GM13977 (cell line): ENCODE results near the gene COPG2.
A peak's percentile ranks its signal among the peaks of the same experiment; 100 is the strongest.

ENCODE experiments used
- DNase-seq: peaks from one replicate; pipeline ENCODE4 v3.0.0; 2012; ENCODE audit warnings: low spot score
- in situ Hi-C: fragments of 300-500 bp; cut with MboI; formaldehyde crosslinking; loops from one replicate; pipeline ENCODE4 v1.12.0; 2022; ENCODE audit warnings: low sequenced_read_pairs, low pct_unique_long_range_greater_than_20kb, mixed read lengths, inconsistent platforms; ENCODE audit not compliant: unreplicated experiment
- TF ChIP-seq, protein P1 (sequence below): IDR thresholded peaks from 2 replicates; pipeline ENCODE4 v1.5.1; 2012; ENCODE audit warnings: mild to moderate bottlenecking, control low read depth; ENCODE audit not compliant: insufficient read depth; ENCODE audit errors: extremely low read depth, missing control alignments

COPG2 gene

DNA sequence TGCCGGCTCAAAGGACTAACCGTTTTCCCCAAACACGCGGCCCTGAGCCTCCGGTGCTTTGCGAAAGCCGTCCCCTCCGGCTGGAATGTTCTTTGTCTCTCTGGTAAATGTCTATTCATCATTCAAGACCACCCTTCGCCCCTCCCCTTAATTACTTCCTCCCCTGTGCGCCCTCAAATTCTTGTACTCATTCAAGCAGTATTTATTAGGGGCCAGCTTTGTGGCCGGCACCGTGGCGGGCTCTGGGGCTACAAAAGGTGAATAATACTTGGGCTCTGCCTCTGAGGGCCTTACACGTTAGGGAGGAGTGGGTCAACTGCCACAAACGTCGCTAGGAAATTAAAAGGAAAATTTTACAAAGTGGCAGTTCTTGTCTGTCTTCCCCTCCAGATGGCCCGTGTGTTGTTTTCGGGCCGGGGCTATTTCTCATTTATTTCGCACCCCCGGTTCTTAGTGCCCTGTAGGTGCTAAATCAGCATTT, 178.2 kb downstream of the COPG2 start:
- in situ Hi-C loops, result no loop called here
- TF ChIP-seq, protein P1, sequence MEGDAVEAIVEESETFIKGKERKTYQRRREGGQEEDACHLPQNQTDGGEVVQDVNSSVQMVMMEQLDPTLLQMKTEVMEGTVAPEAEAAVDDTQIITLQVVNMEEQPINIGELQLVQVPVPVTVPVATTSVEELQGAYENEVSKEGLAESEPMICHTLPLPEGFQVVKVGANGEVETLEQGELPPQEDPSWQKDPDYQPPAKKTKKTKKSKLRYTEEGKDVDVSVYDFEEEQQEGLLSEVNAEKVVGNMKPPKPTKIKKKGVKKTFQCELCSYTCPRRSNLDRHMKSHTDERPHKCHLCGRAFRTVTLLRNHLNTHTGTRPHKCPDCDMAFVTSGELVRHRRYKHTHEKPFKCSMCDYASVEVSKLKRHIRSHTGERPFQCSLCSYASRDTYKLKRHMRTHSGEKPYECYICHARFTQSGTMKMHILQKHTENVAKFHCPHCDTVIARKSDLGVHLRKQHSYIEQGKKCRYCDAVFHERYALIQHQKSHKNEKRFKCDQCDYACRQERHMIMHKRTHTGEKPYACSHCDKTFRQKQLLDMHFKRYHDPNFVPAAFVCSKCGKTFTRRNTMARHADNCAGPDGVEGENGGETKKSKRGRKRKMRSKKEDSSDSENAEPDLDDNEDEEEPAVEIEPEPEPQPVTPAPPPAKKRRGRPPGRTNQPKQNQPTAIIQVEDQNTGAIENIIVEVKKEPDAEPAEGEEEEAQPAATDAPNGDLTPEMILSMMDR, result no peak
- DNase-seq, result peak; percentile 14

DNA sequence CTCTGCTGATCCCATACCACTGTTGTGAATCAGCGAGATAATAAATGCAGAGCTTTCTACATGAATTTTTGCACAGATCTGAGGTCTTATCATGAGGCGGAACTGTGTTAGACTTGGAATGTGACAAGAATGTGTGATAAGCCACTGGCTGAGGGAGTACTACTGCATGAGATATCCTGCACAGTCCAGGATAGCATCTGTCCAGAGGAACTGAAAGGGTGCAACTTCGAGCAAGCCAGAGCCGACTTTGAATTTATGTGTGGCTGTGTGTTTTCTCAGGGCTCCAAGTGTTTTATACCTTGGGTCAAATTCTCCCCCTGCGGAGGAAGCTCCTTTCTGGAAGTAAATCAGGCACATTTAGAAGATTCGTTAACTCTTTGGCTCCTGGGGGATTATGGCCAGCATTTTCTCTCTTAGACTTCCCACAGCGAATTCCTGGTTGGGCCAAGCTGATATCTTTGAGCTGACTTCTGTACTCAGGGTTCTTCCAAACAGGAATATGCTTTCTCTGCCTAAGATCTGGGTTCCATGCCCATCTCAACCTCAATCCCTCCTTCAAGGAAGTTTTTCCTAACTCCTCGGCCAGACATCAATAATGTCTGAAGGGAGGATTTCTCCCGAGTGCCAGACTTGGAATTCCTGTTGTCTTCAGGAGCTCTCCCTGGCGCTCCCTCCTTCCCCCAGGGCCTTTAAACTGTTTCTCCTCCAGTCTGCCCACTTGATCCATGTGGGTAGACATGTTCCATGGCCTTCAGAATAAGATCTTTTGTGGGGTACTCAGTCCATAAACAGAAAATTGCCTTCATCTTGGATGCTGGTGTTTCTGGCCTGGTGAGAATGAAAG, 179.2 kb downstream of the COPG2 start:
- TF ChIP-seq, protein P1, result no peak
- in situ Hi-C loops, result no loop called here
- peak; percentile 15 for DNase-seq

DNA sequence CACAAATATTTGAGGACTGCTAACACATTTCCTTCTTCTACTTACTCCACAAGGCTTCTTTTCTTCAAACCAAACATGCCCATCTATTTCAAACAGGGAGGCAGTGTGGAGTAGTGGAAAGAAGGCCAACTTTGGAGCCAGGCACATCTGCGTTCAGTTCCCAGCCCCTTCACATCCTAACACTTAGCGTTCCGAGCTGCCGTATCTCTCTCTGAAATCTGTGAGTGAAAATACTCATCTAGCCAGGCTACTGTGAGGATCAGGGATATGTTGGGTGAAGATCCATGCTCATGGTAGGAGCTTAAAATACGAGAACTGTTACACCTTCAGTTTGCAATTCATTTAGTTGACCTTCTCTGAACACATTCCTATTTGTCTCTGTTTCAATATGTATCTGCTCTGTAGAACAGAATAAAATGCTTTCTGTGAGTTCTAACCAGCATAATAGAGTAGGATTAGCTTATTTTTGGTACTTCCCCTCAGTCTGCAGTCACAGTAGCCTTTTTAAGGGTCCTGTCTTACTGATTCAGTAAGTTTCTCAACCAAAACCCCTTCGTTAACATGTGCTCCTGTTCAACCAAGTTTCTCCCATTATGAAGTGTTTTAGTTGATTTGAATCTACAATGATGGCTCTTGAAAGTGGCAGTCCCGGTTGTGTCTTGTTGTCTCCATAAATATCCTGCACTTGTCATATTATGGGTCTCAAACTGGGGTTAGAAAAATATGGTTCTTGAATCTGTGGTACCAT, 180.0 kb downstream of the COPG2 start:
- DNase-seq, result peak; percentile 18
- in situ Hi-C loops, result no loop called here
- TF ChIP-seq, protein P1, result no peak

DNA sequence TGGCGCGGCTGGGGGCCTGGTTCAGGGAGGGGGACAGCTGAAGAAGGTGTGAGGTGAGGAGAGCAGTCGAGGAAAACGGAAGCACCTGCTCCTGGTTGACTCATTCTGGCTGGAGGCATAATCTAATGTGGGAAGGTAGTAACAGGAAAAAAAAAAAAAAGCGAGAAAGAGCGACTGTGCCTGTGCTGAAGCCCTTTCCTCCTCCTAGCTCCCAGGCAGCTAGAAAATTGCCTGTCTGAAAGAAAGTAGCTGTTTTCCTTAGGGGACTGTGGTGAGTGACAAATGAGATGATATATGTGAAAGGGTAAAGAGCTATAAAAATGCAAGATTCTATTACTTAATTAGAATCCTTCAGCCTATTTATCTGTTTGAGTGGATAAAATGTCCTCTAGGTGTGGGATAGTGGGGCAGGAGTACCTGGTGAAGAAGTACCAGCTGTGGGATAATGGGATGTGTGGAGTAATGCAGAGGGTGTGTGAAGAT, 181.6 kb downstream of the COPG2 start:
- TF ChIP-seq, protein P1, result no peak
- peak; percentile 37 for DNase-seq
- in situ Hi-C loops, result no loop called here

DNA sequence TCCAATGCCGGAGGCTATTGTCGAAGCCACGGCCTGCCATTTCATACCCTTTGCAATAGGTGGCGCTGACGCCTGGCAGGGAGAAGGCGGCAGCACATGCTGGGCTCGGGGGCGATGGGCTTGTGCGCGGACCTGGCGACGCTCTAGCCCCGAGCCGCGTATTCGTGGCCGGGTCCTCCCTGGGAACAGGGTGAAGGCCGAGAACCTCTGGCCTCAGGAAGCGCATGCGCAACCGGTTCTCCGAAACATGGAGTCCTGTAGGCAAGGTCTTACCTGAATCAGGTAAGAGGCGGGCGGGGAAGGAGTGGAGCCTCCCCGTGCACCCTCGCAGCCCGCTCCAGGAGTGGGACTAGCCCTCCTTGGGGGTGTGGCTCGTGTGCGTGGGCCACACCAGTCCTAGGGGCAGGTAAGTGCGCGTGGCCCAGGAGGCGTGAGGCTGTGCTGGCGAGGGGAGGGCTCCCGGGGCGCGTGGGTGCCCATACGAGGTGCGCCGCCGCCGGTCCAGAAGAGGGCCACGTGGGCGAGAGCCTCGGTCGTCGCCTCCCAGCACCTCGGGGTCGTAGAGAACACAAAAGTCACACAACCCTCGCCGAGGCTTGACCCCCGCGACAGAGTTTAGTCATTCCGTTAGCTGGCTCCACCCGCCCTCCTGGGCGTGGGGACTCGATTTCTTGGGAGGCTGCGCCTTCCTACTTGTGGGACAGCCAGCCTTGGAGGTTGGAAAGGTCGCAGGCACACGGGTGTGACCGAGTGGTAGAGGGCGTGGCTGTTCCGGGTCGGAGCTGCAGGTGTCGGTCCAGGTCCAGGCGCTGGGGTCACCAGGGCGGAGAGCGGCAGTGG, 182.2 kb downstream of the COPG2 start:
- peak; percentile 73 for DNase-seq
- TF ChIP-seq, protein P1, result peak; percentile 85
- in situ Hi-C loops, result no loop called here

DNA sequence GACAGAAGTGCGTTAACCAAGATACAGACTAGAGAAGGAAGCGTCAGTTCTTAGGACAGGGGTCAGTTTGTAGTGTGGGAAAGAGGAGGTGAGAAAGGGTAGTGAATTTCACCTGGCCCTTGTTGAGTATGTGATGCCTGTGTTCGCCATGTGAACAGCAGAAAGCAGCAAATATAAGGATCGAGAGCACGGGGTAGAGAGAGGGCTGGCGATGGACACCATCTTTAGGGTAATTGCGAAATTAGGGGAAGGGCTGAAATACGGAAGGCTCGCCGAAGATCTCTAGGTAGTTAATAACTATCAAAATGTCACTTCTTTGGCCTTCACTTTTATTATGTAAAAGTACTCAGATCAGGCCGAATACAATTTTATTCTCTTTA, 182.8 kb downstream of the COPG2 start:
- TF ChIP-seq, protein P1, result no peak
- in situ Hi-C loops, result no loop called here
- no peak for DNase-seq
